SH-SY5Y (cell line): ENCODE results near the gene TMEM94.

ENCODE experiments used
- GATA2 ChIP-seq: IDR thresholded peaks from 2 replicates; pipeline ENCODE4 v1.6.1; 2011; ENCODE audit warnings: mild to moderate bottlenecking, low read depth, low read length
- GATA3 ChIP-seq: IDR thresholded peaks from 2 replicates; pipeline ENCODE4 v1.6.1; 2011; ENCODE audit warnings: low read depth, mild to moderate bottlenecking, low read length, moderate library complexity

GRCh38 chr17:75468291-75468754 lies 11.9 kb downstream of the TMEM94 start:
- TF ChIP-seq GATA2, result no peak
- no peak for TF ChIP-seq GATA3
